Pancreas (tissue), 10 donors: ENCODE results near the gene AADACL3. TPM values are rescaled to one million over a fixed set of nuclear protein-coding genes. Genes with fewer than 3 reads are reported as not detected.
A peak's percentile ranks its signal among the peaks of the same experiment; 100 is the strongest.

Experiments used
- ATAC-seq, 4 donors: fragments of 200-7000 bp; cut with Tn5 transposase; one replicate each; pipeline versions ENCODE4 v1.8.0 to v1.9.1; 2020; ENCODE audit warnings: mild to moderate bottlenecking in 4 of 4, moderate library complexity in 4 of 4
- DNase-seq, 6 donors: peaks; one replicate each; pipeline ENCODE4 v3.0.0-alpha.2; 2020
- FAIRE-seq: peaks from 2 replicates; lab custom pipeline; 2012; peaks lifted over from hg19 to GRCh38; lab: Jason Lieb, UNC
- H3K27ac ChIP-seq, 4 donors: fragments of 200-600 bp; sonication (generic); 1 replicate in 3 of 4; 2 replicates in 1 of 4; pipeline versions ENCODE4 v1.5.0 to v1.8.0; 2020
- H3K27me3 ChIP-seq, 4 donors: fragments of 200-600 bp; one replicate each; pipeline ENCODE4 v1.8.0; 2021
- H3K36me3 ChIP-seq, 3 donors: fragments of 200-600 bp; sonication (generic) in 1 of 3; one replicate each; pipeline versions ENCODE4 v1.5.0 to v1.8.0; 2020 to 2021
- H3K4me1 ChIP-seq, 3 donors: fragments of 200-600 bp; one replicate each; pipeline ENCODE4 v1.8.0; 2021
- H3K4me3 ChIP-seq, 4 donors: fragments of 200-600 bp; sonication (generic) in 2 of 4; one replicate each; pipeline versions ENCODE4 v1.5.0 to v1.8.0; 2020 to 2021
- H3K9me3 ChIP-seq, 4 donors: fragments of 200-600 bp; one replicate each; pipeline ENCODE4 v1.8.0; 2021
- CTCF ChIP-seq, 4 donors: fragments of 200-600 bp; sonication (generic) in 3 of 4; IDR thresholded peaks; one replicate each; pipeline versions ENCODE4 v1.5.0 to v1.8.0; 2021; ENCODE audit warnings: antibody characterized with exemption in 4 of 4
- WGBS, 2 donors: extraction: QIAGEN DNeasy Blood & Tissue Kit; methylation state at CpG; one replicate each; pipeline ENCODE4 v1.1.7; 2013; 5-methylcytosine and 5-hydroxymethylcytosine counted together
- intact Hi-C, 3 donors: fragments of 100-400 bp; cut with DNase I; formaldehyde crosslinking; loops; one replicate each; pipeline versions ENCODE4 v1.11.1 to v1.14.2; 2022
- polyA plus RNA-seq, 2 donors: library from polyadenylated mRNA; stranded (reverse); fragments of 200-250 nt; gene quantifications; one replicate each; pipeline ENCODE4 v1.2.3, GENCODE V29; 2013
- total RNA-seq, 6 donors: library from RNA; stranded (reverse); fragmentation: NEBNext Ultra II Directional in 4 of 6; extraction: Animal tissue kit (Norgen Biotek cat#: 25700) in 4 of 6; gene quantifications; one replicate each; pipeline versions ENCODE4 v1.2.1 to v1.2.4, GENCODE V29; 2021 to 2023
- donor health status: healthy with polysubstance abuse.
- donor health status: DM: no; HTN: no; CAD: no; lungs with moderate emphysema.
- donor health status: DM: no; HTN: no; CAD: no.
- donor health status: control.
- donor health status: control.
- donor health status: Bipolar disorder and iron deficiency.
- donor health status: DM: yes; HTN: yes; CAD: no.
- donor health status: DM: no; HTN: no; CAD: no.
- donor health status: DM: no; HTN: no; CAD: no.
- donor health status: DM: yes; HTN: yes; CAD: no.

The AADACL3 gene
- total and polyA plus RNA-seq, 8 donors = 0.02 TPM; not detected in 7

- Histone ChIP-seq H3K27me3 (peaks cover 0 to 3% (median 0%) of the 10 kb centered on the region in 4 donors), H3K36me3 (no peaks in the 10 kb centered on the region), H3K4me3 (no peak within 1 kb of the TSS), H3K9me3 (peaks cover 0 to 4% (median 0%) of the 10 kb centered on the region in 4 donors), H3K4me1 (no peaks in the 10 kb centered on the region), H3K27ac (no peak within 1 kb of the TSS)
- TF ChIP-seq CTCF (IDR thresholded peaks at IDR 0.05) = no peak
- WGBS, 2 donors = 2 to 9% methylated on average over 2 of the region's 2 CpGs
- FAIRE-seq (no peak), ATAC-seq (peak in 2 of 4 donors; percentile 57 to 73), DNase-seq (no peak)
- intact Hi-C loops = no loop called here
Measured at GRCh38 chr1:12745992-12746323, 30.0 kb downstream of the AADACL3 start, which contains the start of gene CFAP107. CFAP107 (plus strand) TSS chr1:12746200; CDS start chr1:12746431, 231 bp downstream.

- no peak for ATAC-seq
Measured at GRCh38 chr1:12748778-12749355, 33.0 kb downstream of the AADACL3 start.

GRCh38 chr1:12754738-12755137, 38.8 kb downstream of the AADACL3 start:
- Histone ChIP-seq H3K9me3 (no peaks in the 10 kb centered on the region), H3K4me1 (no peaks in the 10 kb centered on the region), H3K4me3 (no peak overlapping the region), H3K27me3 (peaks cover 0 to 4% (median 0%) of the 10 kb centered on the region in 4 donors), H3K27ac (no peak overlapping the region), H3K36me3 (no peaks in the 10 kb centered on the region)
- no peak for TF ChIP-seq CTCF (IDR thresholded peaks at IDR 0.05)
- FAIRE-seq (no peak), ATAC-seq (no peak), DNase-seq (no peak)
- WGBS, 2 donors = 63 to 77% methylated on average over 4 of the region's 4 CpGs
- intact Hi-C loops = no loop called here

More at GRCh38 chr1:12748778-12749355, 33.0 kb downstream of the AADACL3 start:
- Histone ChIP-seq H3K27me3 (peaks cover 0 to 4% (median 0%) of the 10 kb centered on the region in 4 donors), H3K27ac (no peak overlapping the region), H3K9me3 (peaks cover 0 to 4% (median 0%) of the 10 kb centered on the region in 4 donors), H3K4me1 (no peaks in the 10 kb centered on the region), H3K36me3 (no peaks in the 10 kb centered on the region), H3K4me3 (no peak overlapping the region)
- TF ChIP-seq CTCF (IDR thresholded peaks at IDR 0.05) = no peak
- no peak for FAIRE-seq
- intact Hi-C loops = no loop called here
- no peak for DNase-seq

- ATAC-seq (no peak), FAIRE-seq (no peak), DNase-seq (no peak)
- Histone ChIP-seq H3K4me3 (no peak overlapping the region), H3K9me3 (no peaks in the 10 kb centered on the region), H3K27me3 (peaks cover 0 to 4% (median 0%) of the 10 kb centered on the region in 4 donors), H3K27ac (no peak overlapping the region), H3K4me1 (no peaks in the 10 kb centered on the region), H3K36me3 (no peaks in the 10 kb centered on the region)
- intact Hi-C loops = no loop called here
- TF ChIP-seq CTCF (IDR thresholded peaks at IDR 0.05) = no peak
- WGBS, 2 donors = 33 to 49% methylated on average over 2 of the region's 2 CpGs
Measured at GRCh38 chr1:12756273-12756672, 40.4 kb downstream of the AADACL3 start.

GRCh38 chr1:12756768-12757413, 41.0 kb downstream of the AADACL3 start:
- DNase-seq (no peak), ATAC-seq (no peak), FAIRE-seq (no peak)
- WGBS, 2 donors = 60 to 62% methylated on average over 6 of the region's 6 CpGs
- no peak overlapping the region for H3K27ac ChIP-seq
- no peaks in the 10 kb centered on the region for H3K36me3 ChIP-seq
- intact Hi-C loops = no loop called here
- H3K27me3 ChIP-seq = peaks cover 0 to 4% (median 0%) of the 10 kb centered on the region in 4 donors
- no peak for TF ChIP-seq CTCF (IDR thresholded peaks at IDR 0.05)
- no peaks in the 10 kb centered on the region for H3K4me1 ChIP-seq
- no peak overlapping the region for H3K4me3 ChIP-seq
- H3K9me3 ChIP-seq = no peaks in the 10 kb centered on the region
